Suprapubic skin (tissue), 4 donors: Measurements from ENCODE around the gene THAP2. TPM values are rescaled to one million over a fixed set of nuclear protein-coding genes. Genes with fewer than 3 reads are reported as not detected.

Experiments used
- DNase-seq, 2 donors: peaks; one replicate each; pipeline ENCODE4 v3.0.0-alpha.2; 2019; ENCODE audit warnings: low spot score in 2 of 2
- H3K27ac ChIP-seq: fragments of 200-600 bp; sonication (generic); one replicate; pipeline ENCODE4 v1.5.1; 2019
- H3K27me3 ChIP-seq: fragments of 200-600 bp; sonication (generic); one replicate; pipeline ENCODE4 v1.5.1; 2019
- H3K36me3 ChIP-seq: fragments of 200-600 bp; sonication (generic); one replicate; pipeline ENCODE4 v1.5.1; 2019
- H3K4me1 ChIP-seq: fragments of 200-600 bp; sonication (generic); one replicate; pipeline ENCODE4 v1.5.1; 2019
- H3K4me3 ChIP-seq: fragments of 200-600 bp; sonication (generic); one replicate; pipeline ENCODE4 v1.5.1; 2019; ENCODE audit warnings: mild to moderate bottlenecking
- H3K9me3 ChIP-seq: fragments of 200-600 bp; sonication (generic); one replicate; pipeline ENCODE4 v1.5.1; 2019
- CTCF ChIP-seq, 2 donors: fragments of 200-600 bp in 1 of 2; fragments of 450-650 bp in 1 of 2; sonication (generic) in 1 of 2; IDR thresholded peaks; one replicate each; pipeline ENCODE4 v1.5.1; 2016 to 2019; ENCODE audit warnings: antibody characterized with exemption in 2 of 2, mild to moderate bottlenecking in 1 of 2, moderate library complexity in 1 of 2
- EP300 ChIP-seq: sonication (generic); formaldehyde crosslinking; IDR thresholded peaks from one replicate; pipeline ENCODE4 v1.6.1; 2017; ENCODE audit warnings: antibody characterized with exemption
- POLR2A ChIP-seq, 2 donors: fragments of 450-650 bp; IDR thresholded peaks; one replicate each; pipeline ENCODE4 v1.6.1; 2017; ENCODE audit warnings: antibody characterized with exemption in 2 of 2, mild to moderate bottlenecking in 2 of 2, moderate library complexity in 2 of 2
- POLR2AphosphoS5 ChIP-seq, 3 donors: sonication (generic); formaldehyde crosslinking; IDR thresholded peaks; one replicate each; pipeline ENCODE4 v1.6.1; 2017; ENCODE audit warnings: antibody characterized with exemption in 3 of 3
- WGBS: methylation state at CpG from one replicate; pipeline ENCODE4 v1.1.5; 2018; 5-methylcytosine and 5-hydroxymethylcytosine counted together
- total RNA-seq, 4 donors: library from RNA; depleted of rRNA; stranded (reverse); fragments of >200 nt; gene quantifications; one replicate each; pipeline ENCODE4 v1.1.0, GENCODE V29; 2016

Gene THAP2
- total RNA-seq, 4 donors from 2014 or later: 1.9 to 3.6 (median 3.3) TPM

GRCh38 chr12:71666259-71666658, 2.2 kb downstream of the THAP2 start:
- Histone ChIP-seq H3K4me1 (peaks cover 23% of the 10 kb centered on the region), H3K27ac (no peak overlapping the region), H3K9me3 (no peaks in the 10 kb centered on the region), H3K4me3 (no peak overlapping the region), H3K27me3 (no peaks in the 10 kb centered on the region), H3K36me3 (no peaks in the 10 kb centered on the region)
- WGBS: 95% methylated on average over 5 of the region's 5 CpGs
- no peak for DNase-seq
- TF ChIP-seq EP300: no peak
- TF ChIP-seq POLR2A (IDR thresholded peaks at IDR 0.05): no peak
- no peak for TF ChIP-seq POLR2AphosphoS5 (IDR thresholded peaks at IDR 0.05)
- TF ChIP-seq CTCF (IDR thresholded peaks at IDR 0.05): no peak

GRCh38 chr12:71671311-71671710, 7.2 kb downstream of the THAP2 start:
- DNase-seq: no peak
- TF ChIP-seq CTCF (IDR thresholded peaks at IDR 0.05): no peak
- TF ChIP-seq POLR2A (IDR thresholded peaks at IDR 0.05): no peak
- no peak for TF ChIP-seq POLR2AphosphoS5 (IDR thresholded peaks at IDR 0.05)
- TF ChIP-seq EP300: no peak
- Histone ChIP-seq H3K36me3 (no peaks in the 10 kb centered on the region), H3K27me3 (no peaks in the 10 kb centered on the region), H3K9me3 (no peaks in the 10 kb centered on the region), H3K4me1 (no peaks in the 10 kb centered on the region), H3K4me3 (no peak overlapping the region), H3K27ac (no peak overlapping the region)

GRCh38 chr12:71671816-71672215, 7.7 kb downstream of the THAP2 start:
- Histone ChIP-seq H3K27ac (no peak overlapping the region), H3K36me3 (no peaks in the 10 kb centered on the region), H3K4me3 (no peak overlapping the region), H3K27me3 (no peaks in the 10 kb centered on the region), H3K9me3 (no peaks in the 10 kb centered on the region), H3K4me1 (no peaks in the 10 kb centered on the region)
- DNase-seq: no peak
- WGBS: 86% methylated on average over 1 of the region's 1 CpG
- TF ChIP-seq CTCF (IDR thresholded peaks at IDR 0.05) (no peak), EP300 (no peak), POLR2A (IDR thresholded peaks at IDR 0.05) (no peak), POLR2AphosphoS5 (IDR thresholded peaks at IDR 0.05) (no peak)

GRCh38 chr12:71682466-71682865, 18.4 kb downstream of the THAP2 start:
- H3K36me3 ChIP-seq: no peaks in the 10 kb centered on the region
- H3K9me3 ChIP-seq: no peaks in the 10 kb centered on the region
- DNase-seq: no peak
- H3K4me3 ChIP-seq: no peak overlapping the region
- TF ChIP-seq CTCF (IDR thresholded peaks at IDR 0.05) (no peak), EP300 (no peak)
- WGBS: 79% methylated on average over 1 of the region's 1 CpG
- no peak overlapping the region for H3K27ac ChIP-seq
- H3K27me3 ChIP-seq: no peaks in the 10 kb centered on the region
- peaks cover 12% of the 10 kb centered on the region for H3K4me1 ChIP-seq

- TF ChIP-seq EP300 (no peak), CTCF (IDR thresholded peaks at IDR 0.05) (no peak), POLR2AphosphoS5 (IDR thresholded peaks at IDR 0.05) (no peak)
- Histone ChIP-seq H3K4me1 (peaks cover 24% of the 10 kb centered on the region), H3K27ac (no peak overlapping the region), H3K4me3 (no peak overlapping the region), H3K9me3 (no peaks in the 10 kb centered on the region), H3K36me3 (no peaks in the 10 kb centered on the region), H3K27me3 (no peaks in the 10 kb centered on the region)
- 92% methylated on average over 5 of the region's 5 CpGs for WGBS
- no peak for DNase-seq
Measured at GRCh38 chr12:71683633-71684032, 19.5 kb downstream of the THAP2 start.
